22Rv1 (cell line): ENCODE data around the gene LPIN2.

Experiments used
- H3K27ac ChIP-seq: fragments of 450-650 bp; 2 replicates; pipeline ENCODE4 v1.5.1; 2017
- ZFX ChIP-seq: fragments of 450-650 bp; IDR thresholded peaks from 2 replicates; pipeline ENCODE4 v1.6.1; 2017; ENCODE audit warnings: antibody characterized with exemption, borderline replicate concordance
- TF ChIP-seq, protein P1 (sequence below): fragments of 450-650 bp; IDR thresholded peaks from 2 replicates; pipeline ENCODE4 v1.5.1; 2017; ENCODE audit warnings: mild to moderate bottlenecking

The LPIN2 gene

DNA sequence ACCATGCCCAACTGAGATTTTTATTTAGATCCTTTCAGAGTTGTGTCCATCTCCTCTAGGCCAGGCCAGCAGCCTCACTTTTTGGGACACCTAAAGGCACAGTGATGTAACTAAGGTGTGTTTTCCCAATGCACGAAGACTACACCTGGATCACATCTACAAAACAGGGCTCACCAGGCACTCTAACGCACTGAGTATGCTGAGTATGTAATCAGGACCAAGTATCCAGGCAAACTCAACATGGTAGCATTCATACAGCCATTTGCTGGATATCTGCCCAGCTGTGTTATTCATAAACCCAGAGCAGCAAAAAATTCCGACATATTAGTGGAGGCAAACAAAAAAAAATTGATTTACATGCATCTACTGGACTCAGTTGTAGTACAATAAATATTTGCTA, 33.8 kb downstream of the LPIN2 start:
- H3K27ac ChIP-seq: no peak overlapping the region
- TF ChIP-seq, protein P1, sequence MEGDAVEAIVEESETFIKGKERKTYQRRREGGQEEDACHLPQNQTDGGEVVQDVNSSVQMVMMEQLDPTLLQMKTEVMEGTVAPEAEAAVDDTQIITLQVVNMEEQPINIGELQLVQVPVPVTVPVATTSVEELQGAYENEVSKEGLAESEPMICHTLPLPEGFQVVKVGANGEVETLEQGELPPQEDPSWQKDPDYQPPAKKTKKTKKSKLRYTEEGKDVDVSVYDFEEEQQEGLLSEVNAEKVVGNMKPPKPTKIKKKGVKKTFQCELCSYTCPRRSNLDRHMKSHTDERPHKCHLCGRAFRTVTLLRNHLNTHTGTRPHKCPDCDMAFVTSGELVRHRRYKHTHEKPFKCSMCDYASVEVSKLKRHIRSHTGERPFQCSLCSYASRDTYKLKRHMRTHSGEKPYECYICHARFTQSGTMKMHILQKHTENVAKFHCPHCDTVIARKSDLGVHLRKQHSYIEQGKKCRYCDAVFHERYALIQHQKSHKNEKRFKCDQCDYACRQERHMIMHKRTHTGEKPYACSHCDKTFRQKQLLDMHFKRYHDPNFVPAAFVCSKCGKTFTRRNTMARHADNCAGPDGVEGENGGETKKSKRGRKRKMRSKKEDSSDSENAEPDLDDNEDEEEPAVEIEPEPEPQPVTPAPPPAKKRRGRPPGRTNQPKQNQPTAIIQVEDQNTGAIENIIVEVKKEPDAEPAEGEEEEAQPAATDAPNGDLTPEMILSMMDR: no peak
- no peak for TF ChIP-seq ZFX

DNA sequence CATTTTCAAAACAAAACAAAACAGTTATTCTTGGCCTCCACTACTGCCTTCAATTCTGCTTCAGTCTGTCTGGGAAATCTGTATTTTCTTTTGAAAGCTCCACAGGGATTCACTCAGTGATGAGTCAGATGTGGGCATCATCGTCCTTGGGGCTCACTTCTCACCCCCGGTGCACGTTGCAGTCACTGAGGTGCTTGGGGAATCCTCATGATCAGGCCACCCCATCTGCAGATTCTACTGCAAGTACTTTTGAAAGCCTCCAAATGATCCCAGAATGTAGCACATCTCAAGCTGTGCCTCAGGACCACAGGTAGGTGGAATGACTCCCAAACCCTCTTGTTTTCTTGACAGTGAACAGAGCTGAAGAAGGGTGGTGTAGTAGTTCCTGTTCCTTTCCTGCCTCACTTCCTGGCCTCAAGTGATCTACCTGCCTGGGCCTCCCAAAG, 34.3 kb downstream of the LPIN2 start:
- no peak for TF ChIP-seq ZFX
- TF ChIP-seq, protein P1: no peak
- no peak overlapping the region for H3K27ac ChIP-seq

DNA sequence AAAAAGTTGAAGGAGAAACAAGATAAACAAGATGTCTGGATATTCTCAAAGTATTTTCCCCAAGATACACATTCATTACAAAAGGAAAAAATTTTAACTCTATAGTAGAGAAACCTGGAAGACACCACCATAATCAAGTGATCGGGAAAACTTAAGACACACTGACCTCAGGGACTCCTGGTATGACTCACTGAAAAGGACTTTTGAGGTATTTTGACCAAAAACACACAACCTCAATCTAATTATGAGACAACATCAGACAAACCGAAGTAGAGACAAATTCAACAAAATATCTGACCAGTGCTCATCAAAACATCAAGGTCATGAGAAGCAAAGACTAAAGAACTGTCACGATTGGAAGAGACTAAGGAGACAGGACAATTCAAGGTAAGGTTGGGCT, 34.7 kb downstream of the LPIN2 start:
- no peak for TF ChIP-seq ZFX
- TF ChIP-seq, protein P1: no peak
- no peak overlapping the region for H3K27ac ChIP-seq

DNA sequence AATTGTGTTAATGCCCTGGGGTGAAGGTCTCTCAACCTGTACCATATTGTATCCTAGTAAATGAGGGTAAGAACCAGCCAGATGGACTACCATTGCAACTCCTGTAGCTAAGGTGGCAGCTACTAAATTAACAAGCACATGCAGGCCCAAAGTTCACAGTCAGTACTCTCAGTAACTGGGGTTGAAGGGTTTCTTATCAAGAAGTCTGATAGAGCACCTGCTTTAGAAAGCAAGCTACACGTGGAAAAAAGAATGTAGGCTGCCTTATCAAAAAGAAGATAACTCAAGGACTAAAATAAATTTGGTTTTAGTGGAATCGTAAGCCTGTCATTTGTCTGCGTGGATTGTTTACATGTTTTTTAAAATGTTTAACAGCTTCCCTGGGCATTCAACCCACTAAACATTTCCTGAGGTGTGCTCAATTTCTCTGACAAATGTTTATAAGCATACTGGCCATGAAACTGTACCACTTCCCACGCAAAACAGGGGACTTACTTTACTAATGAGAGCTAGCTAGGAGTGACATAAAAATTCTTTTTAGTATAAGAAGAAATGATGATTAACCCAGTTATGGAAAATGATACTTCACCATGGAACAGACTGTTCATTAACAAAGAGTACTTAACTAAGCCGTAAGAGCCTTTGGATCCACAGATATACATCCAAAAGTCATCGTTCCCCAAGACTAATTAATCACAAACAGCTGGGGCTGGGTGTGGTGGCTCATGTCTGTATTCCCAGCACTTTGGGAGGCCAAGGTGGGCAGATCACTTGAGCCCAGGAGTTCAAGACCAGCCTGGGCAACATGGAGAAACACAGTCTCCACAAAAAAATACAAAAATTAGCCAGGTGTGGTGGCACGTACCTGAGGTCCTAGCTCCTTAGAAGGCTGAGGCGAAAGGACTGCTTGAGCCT, 36.5 kb downstream of the LPIN2 start:
- no peak overlapping the region for H3K27ac ChIP-seq

DNA sequence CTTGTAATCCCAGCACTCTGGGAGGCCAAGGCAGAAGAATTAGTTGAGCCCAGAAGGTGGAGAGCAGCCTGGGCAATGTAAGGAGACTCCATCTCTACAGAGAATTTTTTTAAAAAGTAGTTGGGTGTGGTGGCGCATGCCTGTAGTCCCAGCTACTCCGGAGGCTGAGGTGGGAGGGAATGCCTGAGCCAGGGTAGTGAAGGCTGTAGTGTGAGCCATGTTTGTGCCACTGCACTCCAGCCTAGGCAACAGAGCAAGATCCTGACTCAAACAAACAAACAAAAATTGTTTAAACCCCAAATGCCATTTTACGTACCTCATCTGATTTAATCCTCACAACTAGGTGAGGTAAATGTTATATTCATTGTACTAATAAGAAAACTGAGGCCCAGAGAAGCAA, 38.2 kb downstream of the LPIN2 start:
- TF ChIP-seq, protein P1: no peak
- TF ChIP-seq ZFX: no peak
- H3K27ac ChIP-seq: no peak overlapping the region

More for the DNA sequence above, 36.5 kb downstream of the LPIN2 start:
- TF ChIP-seq, protein P1: no peak
- TF ChIP-seq ZFX: no peak

DNA sequence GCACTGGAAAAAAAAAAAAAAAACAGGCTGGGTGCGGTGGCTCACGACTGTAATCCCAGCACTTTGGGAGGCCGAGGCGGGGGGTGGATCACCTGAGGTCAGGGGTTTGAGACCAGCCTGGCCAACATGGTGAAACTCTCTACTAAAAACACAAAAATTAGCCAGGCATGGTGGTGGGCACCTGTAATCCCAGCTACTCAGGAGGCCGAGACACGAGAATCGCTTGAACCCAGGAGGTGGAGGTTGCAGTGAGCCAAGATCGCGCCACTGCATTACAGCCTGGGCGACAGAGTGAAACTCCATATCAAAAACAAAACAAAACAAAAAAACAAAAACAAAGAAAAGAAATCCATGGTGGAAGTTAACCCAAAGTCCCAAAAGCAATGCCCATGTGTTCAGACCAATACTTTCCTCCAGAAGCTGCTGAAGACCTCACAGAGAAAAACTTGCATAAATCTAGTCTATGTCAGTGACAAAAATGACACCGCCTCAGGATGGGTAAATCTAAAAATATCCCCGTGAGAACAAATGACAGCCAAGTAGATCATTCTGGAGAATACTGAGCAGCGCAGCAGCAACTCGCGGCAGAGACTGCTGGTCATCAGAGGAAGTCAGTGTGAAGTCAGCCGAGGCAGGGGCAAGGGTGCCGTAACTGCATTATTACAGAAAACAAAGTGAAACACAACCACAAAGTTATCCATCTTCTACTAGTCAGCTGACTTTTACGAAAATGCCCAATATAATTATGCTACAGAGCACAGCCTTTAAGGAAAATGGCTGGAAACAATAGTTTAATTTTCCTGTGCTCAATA, 41.0 kb downstream of the LPIN2 start:
- TF ChIP-seq, protein P1: no peak
- TF ChIP-seq ZFX: no peak
- no peak overlapping the region for H3K27ac ChIP-seq
